Keratinocyte (primary cell): Measurements from ENCODE around the gene CCDC68. TPM values are rescaled to one million over a fixed set of nuclear protein-coding genes. Genes with fewer than 3 reads are reported as not detected.

Experiments used
- DNase-seq: peaks from one replicate; pipeline ENCODE4 v3.0.0-alpha.2; 2011; ENCODE audit warnings: low read depth, missing footprints, low spot score
- FAIRE-seq: peaks from 2 replicates; lab custom pipeline; 2011; peaks lifted over from hg19 to GRCh38; lab: Jason Lieb, UNC
- H2AFZ ChIP-seq: 2 replicates; pipeline ENCODE4 v1.6.0; 2012; ENCODE audit warnings: low read length, control low read depth, inconsistent platforms; ENCODE audit not compliant: control insufficient read depth
- H3K27ac ChIP-seq: 2 replicates; pipeline ENCODE4 v1.5.1; 2011; ENCODE audit warnings: low read length; ENCODE audit not compliant: control insufficient read depth, insufficient read depth
- H3K27me3 ChIP-seq: 3 replicates; pipeline ENCODE4 v1.6.0; 2011; ENCODE audit warnings: low read length; ENCODE audit not compliant: control insufficient read depth, insufficient read depth; ENCODE audit errors: extremely low read depth
- H3K36me3 ChIP-seq, 2 experiments: 2 replicates in 1 of 2; 3 replicates in 1 of 2; pipeline ENCODE4 v1.5.1; 2011; ENCODE audit warnings: low read length in 2 of 2, mild to moderate bottlenecking in 1 of 2; ENCODE audit not compliant: control insufficient read depth in 2 of 2, insufficient read depth in 2 of 2; ENCODE audit errors: extremely low read depth in 1 of 2
- H3K4me1 ChIP-seq: 3 replicates; pipeline ENCODE4 v1.5.1; 2011; ENCODE audit warnings: low read length; ENCODE audit not compliant: control insufficient read depth, insufficient read depth; ENCODE audit errors: extremely low read depth
- H3K4me2 ChIP-seq: 3 replicates; pipeline ENCODE4 v1.6.0; 2011; ENCODE audit warnings: low read depth, low read length; ENCODE audit not compliant: control insufficient read depth, insufficient read depth; ENCODE audit errors: extremely low read depth
- H3K4me3 ChIP-seq, 3 experiments: fragments of 200-600 bp in 1 of 3; sonication (generic) in 1 of 3; 2 replicates in 2 of 3; 3 replicates in 1 of 3; pipeline ENCODE4 v1.5.1; 2011 to 2016; ENCODE audit warnings: low read length in 3 of 3, mild to moderate bottlenecking in 3 of 3, control low read depth in 2 of 3, inconsistent platforms in 1 of 3, low read depth in 1 of 3, mixed read lengths in 1 of 3, mixed run types in 1 of 3, moderate library complexity in 1 of 3; ENCODE audit not compliant: control insufficient read depth in 2 of 3, insufficient read depth in 2 of 3; ENCODE audit errors: extremely low read depth in 1 of 3
- H3K79me2 ChIP-seq: 2 replicates; pipeline ENCODE4 v1.6.0; 2012; ENCODE audit warnings: low read length; ENCODE audit not compliant: control insufficient read depth, insufficient read depth
- H3K9ac ChIP-seq: 3 replicates; pipeline ENCODE4 v1.6.0; 2011; ENCODE audit warnings: low read length; ENCODE audit not compliant: control insufficient read depth, insufficient read depth; ENCODE audit errors: extremely low read depth
- H3K9me1 ChIP-seq: 3 replicates; pipeline ENCODE4 v1.6.0; 2011; ENCODE audit warnings: low read length; ENCODE audit not compliant: control insufficient read depth, insufficient read depth; ENCODE audit errors: extremely low read depth
- H3K9me3 ChIP-seq: 2 replicates; pipeline ENCODE4 v1.5.1; 2012; ENCODE audit warnings: low read depth, low read length; ENCODE audit not compliant: control insufficient read depth
- H4K20me1 ChIP-seq: 3 replicates; pipeline ENCODE4 v1.6.0; 2011; ENCODE audit warnings: low read length; ENCODE audit not compliant: control insufficient read depth, insufficient read depth; ENCODE audit errors: extremely low read depth
- EZH2 ChIP-seq: IDR thresholded peaks from one replicate; pipeline ENCODE4 v1.6.1; 2012; ENCODE audit warnings: inconsistent platforms, mild to moderate bottlenecking, low read length, moderate library complexity
- dilution Hi-C: fragments of 300-500 bp; cut with MboI; formaldehyde crosslinking; loops from one replicate; pipeline ENCODE4 v1.7.0; 2020; ENCODE audit warnings: low sequenced_read_pairs; ENCODE audit not compliant: extremely low pct_ligation_motif_present
- polyA plus RNA-seq, 5 experiments: library from polyadenylated mRNA; depleted of rRNA in 3 of 5; stranded (reverse) in 3 of 5; stranded (forward) in 1 of 5; unstranded in 1 of 5; fragments of >200 nt; gene quantifications; 1 replicate in 1 of 5; 2 replicates in 3 of 5; 3 replicates in 1 of 5; pipeline versions ENCODE4 v1.2.1 to v1.2.3, GENCODE V29; 2011 to 2012; ENCODE audit warnings: missing spikeins in 2 of 5, low read depth in 1 of 5, low replicate concordance in 1 of 5
- TF ChIP-seq, protein P1 (sequence below), 3 experiments: IDR thresholded peaks in 1 of 3; conservative IDR thresholded peaks in 1 of 3; optimal IDR thresholded peaks in 1 of 3; 2 replicates in 2 of 3; 3 replicates in 1 of 3; pipeline versions ENCODE3 to v1.5.1; 2011; ENCODE audit warnings: low read length in 3 of 3, mild to moderate bottlenecking in 3 of 3, moderate library complexity in 2 of 3, control low read depth in 1 of 3, inconsistent platforms in 1 of 3; ENCODE audit not compliant: insufficient read depth in 2 of 3; ENCODE audit errors: extremely low read depth in 1 of 3

Gene CCDC68
- polyA plus RNA-seq, 1 donor (not counting 4 experiments of a cell fraction or from before 2014, with no cell fraction given) = 2.7 TPM

DNA sequence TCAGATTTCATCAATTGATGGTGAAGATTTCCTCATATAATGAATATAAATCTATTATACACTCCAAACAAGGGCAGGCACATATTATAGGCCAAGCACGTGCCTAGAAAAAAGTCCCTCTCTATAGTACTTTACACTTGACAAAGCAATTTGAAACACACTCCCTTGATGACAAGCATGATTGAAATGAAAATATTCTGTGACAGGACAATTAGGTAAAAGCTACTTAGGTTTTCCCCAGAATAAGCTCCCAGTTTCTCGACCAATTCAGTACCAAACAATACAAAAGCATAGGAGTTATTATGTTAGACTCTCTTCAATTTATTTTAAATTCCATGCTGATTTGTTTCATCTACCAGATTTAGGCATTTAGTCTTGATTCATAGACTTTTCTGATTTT is 47.7 kb downstream of the CCDC68 start:
- no peaks in the 10 kb centered on the region for H3K79me2 ChIP-seq
- no peak for DNase-seq
- no peak for TF ChIP-seq EZH2
- TF ChIP-seq, protein P1, sequence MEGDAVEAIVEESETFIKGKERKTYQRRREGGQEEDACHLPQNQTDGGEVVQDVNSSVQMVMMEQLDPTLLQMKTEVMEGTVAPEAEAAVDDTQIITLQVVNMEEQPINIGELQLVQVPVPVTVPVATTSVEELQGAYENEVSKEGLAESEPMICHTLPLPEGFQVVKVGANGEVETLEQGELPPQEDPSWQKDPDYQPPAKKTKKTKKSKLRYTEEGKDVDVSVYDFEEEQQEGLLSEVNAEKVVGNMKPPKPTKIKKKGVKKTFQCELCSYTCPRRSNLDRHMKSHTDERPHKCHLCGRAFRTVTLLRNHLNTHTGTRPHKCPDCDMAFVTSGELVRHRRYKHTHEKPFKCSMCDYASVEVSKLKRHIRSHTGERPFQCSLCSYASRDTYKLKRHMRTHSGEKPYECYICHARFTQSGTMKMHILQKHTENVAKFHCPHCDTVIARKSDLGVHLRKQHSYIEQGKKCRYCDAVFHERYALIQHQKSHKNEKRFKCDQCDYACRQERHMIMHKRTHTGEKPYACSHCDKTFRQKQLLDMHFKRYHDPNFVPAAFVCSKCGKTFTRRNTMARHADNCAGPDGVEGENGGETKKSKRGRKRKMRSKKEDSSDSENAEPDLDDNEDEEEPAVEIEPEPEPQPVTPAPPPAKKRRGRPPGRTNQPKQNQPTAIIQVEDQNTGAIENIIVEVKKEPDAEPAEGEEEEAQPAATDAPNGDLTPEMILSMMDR (optimal IDR thresholded peaks at IDR 0.05 in 1 of 3, IDR thresholded peaks at IDR 0.05 in 1 of 3, conservative IDR thresholded peaks at IDR 0.05 in 1 of 3; ENCODE audit: extremely low read depth in 1 of 3, insufficient read depth in 2 of 3, low read length in 3 of 3) = no peak
- H4K20me1 ChIP-seq = no peaks in the 10 kb centered on the region
- no peak overlapping the region for H3K4me3 ChIP-seq
- H3K9me1 ChIP-seq = no peaks in the 10 kb centered on the region
- H3K9me3 ChIP-seq = no peaks in the 10 kb centered on the region
- H3K4me1 ChIP-seq = no peaks in the 10 kb centered on the region
- no peaks in the 10 kb centered on the region for H3K36me3 ChIP-seq
- H3K4me2 ChIP-seq = no peak overlapping the region
- no peak overlapping the region for H2AFZ ChIP-seq
- dilution Hi-C loops = no loop called here
- H3K27me3 ChIP-seq = no peaks in the 10 kb centered on the region
- FAIRE-seq = no peak
- H3K9ac ChIP-seq = no peak overlapping the region
- H3K27ac ChIP-seq = no peak overlapping the region

DNA sequence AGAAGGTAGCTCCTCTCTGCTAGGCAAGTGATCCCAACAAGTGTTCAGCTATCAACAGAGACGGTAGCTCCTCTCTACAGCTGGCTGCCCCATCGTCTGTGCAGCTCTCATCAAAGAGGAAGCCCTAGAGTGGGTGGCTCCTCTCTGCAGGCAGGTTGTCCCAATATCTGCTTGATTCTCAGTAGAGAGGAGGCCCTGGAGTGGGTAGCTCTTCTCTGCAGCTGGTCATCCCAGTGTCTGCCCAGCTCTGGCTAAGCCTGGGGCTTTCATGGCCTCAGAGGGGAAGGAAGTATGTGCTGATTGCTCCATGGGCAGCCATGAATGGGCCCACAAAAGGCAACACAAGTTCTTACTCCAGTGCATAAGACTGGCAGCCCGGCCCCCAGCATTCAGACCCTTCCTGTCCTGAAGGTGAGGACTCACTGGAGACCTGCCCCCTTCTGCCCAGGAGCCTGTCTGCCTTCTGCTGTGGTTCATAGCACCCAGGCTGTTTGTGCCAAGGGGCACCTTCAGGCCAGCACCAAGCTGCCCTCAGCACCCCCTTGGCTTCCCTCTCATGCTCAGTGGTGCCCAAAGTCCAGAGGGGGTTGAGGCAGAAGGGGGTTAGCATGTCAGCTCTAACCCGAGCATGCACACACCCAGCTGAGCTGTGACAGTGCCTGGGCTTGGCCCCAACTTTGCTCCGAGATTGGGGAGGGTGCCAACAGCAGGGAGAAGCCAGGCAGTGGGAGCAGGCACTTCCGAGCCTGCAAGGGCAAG is 48.9 kb downstream of the CCDC68 start:
- TF ChIP-seq EZH2 = no peak
- TF ChIP-seq, protein P1 (optimal IDR thresholded peaks at IDR 0.05 in 1 of 3, IDR thresholded peaks at IDR 0.05 in 1 of 3, conservative IDR thresholded peaks at IDR 0.05 in 1 of 3; ENCODE audit: extremely low read depth in 1 of 3, insufficient read depth in 2 of 3, low read length in 3 of 3) = no peak
- H3K4me3 ChIP-seq = no peak overlapping the region

More for the DNA sequence above, 48.9 kb downstream of the CCDC68 start:
- Histone ChIP-seq H3K79me2 (no peaks in the 10 kb centered on the region), H3K4me2 (no peak overlapping the region), H3K9me1 (no peaks in the 10 kb centered on the region), H3K9ac (no peak overlapping the region), H4K20me1 (no peaks in the 10 kb centered on the region), H3K27me3 (no peaks in the 10 kb centered on the region), H3K4me1 (no peaks in the 10 kb centered on the region), H3K9me3 (no peaks in the 10 kb centered on the region), H2AFZ (no peak overlapping the region), H3K27ac (no peak overlapping the region), H3K36me3 (no peaks in the 10 kb centered on the region)
- FAIRE-seq = no peak
- dilution Hi-C loops = no loop called here
- no peak for DNase-seq
